Retinal pigment epithelial cell (primary cell): ENCODE results near the gene CUL2.
"Not testable (repeated sequence)": the region's sequence is repeated elsewhere in the genome, so short reads cannot be mapped to it uniquely, and the experiment has no call there.

ENCODE experiments used
- DNase-seq: peaks from one replicate; pipeline ENCODE4 v3.0.0-alpha.2; 2010; ENCODE audit warnings: low read depth
- H3K4me3 ChIP-seq: 2 replicates; pipeline ENCODE4 v1.5.1; 2011; ENCODE audit warnings: mild to moderate bottlenecking, low read length, control low read depth, moderate library complexity
- TF ChIP-seq, protein P1 (sequence below): conservative IDR thresholded peaks from 2 replicates; pipeline ENCODE4 v1.5.1; 2011; ENCODE audit warnings: low read depth, low read length, control low read depth, inconsistent platforms

The CUL2 gene

DNA sequence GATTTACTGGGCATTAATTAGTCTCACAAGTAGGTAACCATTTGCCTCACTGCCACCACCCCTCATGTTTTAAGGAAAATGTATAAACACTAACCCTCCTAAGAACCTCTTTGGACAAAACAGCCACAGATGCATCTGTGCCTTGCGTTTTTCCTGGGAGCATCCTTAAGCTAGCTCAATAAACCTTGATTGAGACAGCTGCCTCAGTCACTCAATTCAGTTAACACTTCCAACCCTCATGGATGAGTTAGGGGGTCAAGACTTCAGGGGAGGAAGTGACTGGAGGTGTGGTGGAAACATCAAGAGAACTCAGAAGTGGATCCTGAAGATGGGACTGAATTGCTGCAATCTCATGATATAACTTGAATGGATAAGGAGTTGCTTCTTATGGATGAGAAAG, 31.5 kb downstream of the CUL2 start:
- TF ChIP-seq, protein P1, sequence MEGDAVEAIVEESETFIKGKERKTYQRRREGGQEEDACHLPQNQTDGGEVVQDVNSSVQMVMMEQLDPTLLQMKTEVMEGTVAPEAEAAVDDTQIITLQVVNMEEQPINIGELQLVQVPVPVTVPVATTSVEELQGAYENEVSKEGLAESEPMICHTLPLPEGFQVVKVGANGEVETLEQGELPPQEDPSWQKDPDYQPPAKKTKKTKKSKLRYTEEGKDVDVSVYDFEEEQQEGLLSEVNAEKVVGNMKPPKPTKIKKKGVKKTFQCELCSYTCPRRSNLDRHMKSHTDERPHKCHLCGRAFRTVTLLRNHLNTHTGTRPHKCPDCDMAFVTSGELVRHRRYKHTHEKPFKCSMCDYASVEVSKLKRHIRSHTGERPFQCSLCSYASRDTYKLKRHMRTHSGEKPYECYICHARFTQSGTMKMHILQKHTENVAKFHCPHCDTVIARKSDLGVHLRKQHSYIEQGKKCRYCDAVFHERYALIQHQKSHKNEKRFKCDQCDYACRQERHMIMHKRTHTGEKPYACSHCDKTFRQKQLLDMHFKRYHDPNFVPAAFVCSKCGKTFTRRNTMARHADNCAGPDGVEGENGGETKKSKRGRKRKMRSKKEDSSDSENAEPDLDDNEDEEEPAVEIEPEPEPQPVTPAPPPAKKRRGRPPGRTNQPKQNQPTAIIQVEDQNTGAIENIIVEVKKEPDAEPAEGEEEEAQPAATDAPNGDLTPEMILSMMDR: no peak
- no peak for DNase-seq
- no peak overlapping the region for H3K4me3 ChIP-seq

DNA sequence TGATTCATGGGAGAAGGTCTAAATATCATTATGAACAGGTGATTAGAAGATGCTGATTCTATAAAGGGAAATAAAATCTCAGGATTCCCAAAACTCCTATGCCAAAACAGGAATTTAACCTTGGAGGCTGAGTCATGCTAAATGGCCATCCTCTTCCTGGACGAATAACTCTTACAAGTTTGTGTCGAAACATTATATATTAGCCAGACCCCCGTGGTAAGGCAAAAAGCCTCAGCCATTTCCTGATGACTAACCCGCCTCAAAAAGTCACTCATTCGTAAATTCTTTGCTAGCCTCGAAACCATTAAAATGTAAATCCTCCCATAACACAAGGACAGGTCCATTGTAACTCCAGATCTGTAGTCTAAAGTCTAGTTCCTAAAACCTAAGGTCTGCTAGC, 32.0 kb downstream of the CUL2 start:
- H3K4me3 ChIP-seq: no peak overlapping the region
- DNase-seq: peak; percentile 46
- TF ChIP-seq, protein P1: no peak

DNA sequence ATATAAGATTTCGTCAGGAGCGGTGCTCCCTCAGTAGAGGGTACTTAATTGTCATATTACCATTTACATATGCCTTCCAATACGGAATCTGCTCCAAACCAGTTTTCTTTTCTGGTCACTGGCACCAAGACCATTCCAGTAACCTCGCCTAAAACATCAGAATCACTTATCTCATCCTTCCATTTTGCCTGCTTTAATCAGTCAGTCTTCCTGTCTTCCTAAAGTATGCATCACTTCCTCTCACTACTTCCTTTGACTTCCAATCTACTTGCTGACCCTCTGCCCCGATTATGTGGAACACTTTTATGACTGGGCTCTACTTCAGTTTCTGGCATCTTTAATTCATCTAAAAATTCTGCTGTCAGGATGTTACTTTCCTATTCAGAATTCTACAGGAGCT, 33.5 kb downstream of the CUL2 start:
- TF ChIP-seq, protein P1: no peak
- no peak overlapping the region for H3K4me3 ChIP-seq
- no peak for DNase-seq

DNA sequence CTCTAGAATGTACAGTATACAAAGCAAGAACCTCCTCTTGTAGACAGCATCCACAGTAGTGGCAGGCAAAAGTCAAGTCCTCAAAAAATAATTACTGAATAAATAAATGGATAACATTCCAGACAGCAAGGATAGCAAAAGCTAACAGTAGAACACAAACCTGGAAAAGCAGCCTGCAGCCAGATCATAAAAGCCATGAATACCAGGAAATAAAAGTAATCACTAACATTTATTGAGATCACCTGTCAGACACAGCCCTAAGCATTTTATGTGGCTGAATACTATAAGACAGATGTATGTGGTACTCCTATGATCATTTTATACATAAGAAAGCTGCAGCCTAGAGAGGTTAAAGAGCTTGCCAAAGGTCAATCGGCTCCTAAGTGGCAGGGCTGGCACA, 34.0 kb downstream of the CUL2 start:
- no peak overlapping the region for H3K4me3 ChIP-seq
- DNase-seq: no peak
- TF ChIP-seq, protein P1: no peak

DNA sequence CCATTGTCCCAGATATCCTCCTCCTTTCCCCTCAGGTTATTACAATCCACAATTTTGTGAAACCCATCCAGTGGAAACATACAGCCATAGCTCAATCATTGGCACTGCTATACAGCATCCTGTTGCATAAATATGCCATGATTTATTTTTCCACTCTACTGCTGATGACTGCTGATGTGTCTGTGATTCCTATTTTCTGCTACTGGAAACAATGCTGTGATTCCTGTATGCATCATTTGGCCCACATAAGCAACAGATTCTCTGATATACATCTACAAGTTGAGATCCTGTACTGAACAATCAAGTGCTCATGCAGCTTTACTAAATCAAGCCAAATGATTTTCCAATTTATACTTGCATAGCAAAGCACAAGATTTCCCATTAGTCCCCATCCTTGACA, 39.6 kb downstream of the CUL2 start:
- DNase-seq: no peak
- TF ChIP-seq, protein P1: no peak
- H3K4me3 ChIP-seq: no peak overlapping the region

DNA sequence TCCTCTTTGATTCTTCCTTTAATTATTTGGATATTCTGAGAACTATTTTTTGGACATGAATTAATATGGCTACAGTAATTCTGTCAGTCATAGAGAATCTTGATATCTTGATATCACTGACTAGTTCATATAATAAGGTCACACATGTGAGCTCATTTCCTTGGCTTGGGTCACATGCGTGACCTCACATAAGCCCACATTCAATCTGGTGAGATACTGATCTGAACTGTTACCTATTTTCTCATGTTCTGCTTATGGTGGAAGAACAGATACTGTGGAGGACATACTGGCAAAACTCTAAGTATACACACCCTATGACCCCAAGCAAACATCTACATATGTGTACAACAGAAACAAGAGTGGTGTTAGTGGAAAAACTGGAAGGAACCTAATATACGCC, 44.1 kb downstream of the CUL2 start:
- no peak for DNase-seq
- no peak overlapping the region for H3K4me3 ChIP-seq
- TF ChIP-seq, protein P1: no peak

DNA sequence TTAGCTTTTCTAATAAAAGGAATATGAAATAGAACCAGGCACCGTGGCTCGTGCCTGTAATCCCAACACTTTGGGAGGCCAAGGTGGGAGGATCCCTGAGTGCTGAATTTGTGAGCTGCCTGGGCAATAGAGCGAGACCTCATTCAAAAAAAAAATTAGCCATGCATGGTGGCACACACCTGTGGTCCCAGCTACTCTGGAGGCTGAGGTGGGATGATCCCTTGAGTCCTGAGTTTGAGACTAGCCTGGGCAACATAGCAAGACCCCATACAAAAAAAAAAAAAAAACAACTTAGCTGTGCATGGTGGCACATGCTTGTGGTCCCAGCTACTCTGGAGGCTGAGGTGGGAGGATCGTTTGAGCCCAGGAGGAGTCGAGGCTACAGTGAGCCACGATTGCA, 44.9 kb downstream of the CUL2 start:
- H3K4me3 ChIP-seq, DNase-seq: not testable (repeated sequence)

DNA sequence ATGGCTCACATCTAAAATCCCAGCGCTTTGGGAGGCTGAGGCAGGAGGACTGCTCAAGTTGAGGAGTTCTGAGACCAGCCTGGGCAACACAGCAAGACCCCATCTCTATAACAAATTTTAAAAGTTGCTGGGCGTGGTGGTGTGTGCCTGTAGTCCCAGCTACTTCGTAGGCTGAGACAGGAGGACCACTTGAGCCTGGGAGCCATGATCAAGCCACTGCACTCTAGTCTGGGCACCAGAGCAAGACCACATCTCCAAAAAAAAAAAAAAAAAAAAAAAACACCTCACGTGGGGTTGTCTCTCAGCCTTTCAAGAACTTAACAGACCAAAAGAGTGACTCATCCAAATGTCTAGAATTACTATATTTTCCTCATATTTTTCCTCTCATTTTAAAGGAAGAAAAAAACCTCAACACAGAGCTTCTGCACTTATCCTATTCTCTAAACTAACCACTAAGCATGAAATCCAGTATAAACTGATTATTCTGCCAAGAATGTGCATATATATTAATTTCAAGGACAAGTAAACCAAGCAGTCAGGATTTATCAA, 46.3 kb downstream of the CUL2 start:
- DNase-seq: peak; percentile 22
- no peak overlapping the region for H3K4me3 ChIP-seq
- TF ChIP-seq, protein P1: no peak
